Vagina (tissue), 2 donors: ENCODE data around the gene TWIST2. TPM values are rescaled to one million over a fixed set of nuclear protein-coding genes. Genes with fewer than 3 reads are reported as not detected.
A peak's percentile ranks its signal among the peaks of the same experiment; 100 is the strongest.

Source experiments
- DNase-seq, 2 donors: peaks; one replicate each; pipeline ENCODE4 v3.0.0-alpha.2; 2017; ENCODE audit errors: extremely low spot score in 2 of 2
- H3K27ac ChIP-seq: fragments of 200-600 bp; sonication (generic); one replicate; pipeline ENCODE4 v1.5.1; 2019
- H3K27me3 ChIP-seq: fragments of 200-600 bp; sonication (generic); one replicate; pipeline ENCODE4 v1.5.1; 2019
- H3K36me3 ChIP-seq, 2 donors: fragments of 200-600 bp; sonication (generic); one replicate each; pipeline ENCODE4 v1.5.1; 2017 to 2019
- H3K4me1 ChIP-seq: fragments of 200-600 bp; sonication (generic); one replicate; pipeline ENCODE4 v1.5.1; 2019
- H3K4me3 ChIP-seq, 2 donors: fragments of 200-600 bp; sonication (generic); 1 replicate in 1 of 2; 2 replicates in 1 of 2; pipeline ENCODE4 v1.5.1; 2016 to 2019
- H3K9me3 ChIP-seq: fragments of 200-600 bp; sonication (generic); one replicate; pipeline ENCODE4 v1.5.1; 2019
- CTCF ChIP-seq, 3 experiments: fragments of 450-650 bp in 2 of 3; fragments of 200-600 bp in 1 of 3; sonication (generic) in 1 of 3; IDR thresholded peaks; one replicate each; pipeline ENCODE4 v1.5.1; 2017 to 2019; ENCODE audit warnings: antibody characterized with exemption in 3 of 3, mild to moderate bottlenecking in 2 of 3, moderate library complexity in 2 of 3
- POLR2A ChIP-seq, 2 donors: fragments of 450-650 bp; IDR thresholded peaks; one replicate each; pipeline ENCODE4 v1.6.1; 2017; ENCODE audit warnings: antibody characterized with exemption in 2 of 2, mild to moderate bottlenecking in 2 of 2, moderate library complexity in 2 of 2
- POLR2AphosphoS5 ChIP-seq, 2 donors: sonication (generic); formaldehyde crosslinking; IDR thresholded peaks; one replicate each; pipeline ENCODE4 v1.9.0; 2017; ENCODE audit warnings: antibody characterized with exemption in 2 of 2, mild to moderate bottlenecking in 2 of 2, low read depth in 1 of 2; ENCODE audit not compliant: insufficient read depth in 1 of 2
- intact Hi-C: fragments of 100-400 bp; cut with DNase I; formaldehyde crosslinking; loops from one replicate; pipeline ENCODE4 v1.15.1; 2023
- total RNA-seq: library from RNA; depleted of rRNA; stranded (reverse); fragments of >200 nt; gene quantifications from one replicate; pipeline ENCODE4 v1.2.3, GENCODE V29; 2016

TWIST2 gene
- total RNA-seq, 1 donor from 2014 or later = 214 TPM

GRCh38 chr2:238883421-238883901, 35.6 kb downstream of the TWIST2 start:
- intact Hi-C loops = no loop called here
- peak overlapping the region; percentile 72 for H3K27ac ChIP-seq
- TF ChIP-seq CTCF (IDR thresholded peaks at IDR 0.05) (no peak), POLR2AphosphoS5 (IDR thresholded peaks at IDR 0.05; ENCODE audit: insufficient read depth in 1 of 2, low read depth in 1 of 2) (no peak), POLR2A (IDR thresholded peaks at IDR 0.05) (no peak)

GRCh38 chr2:238884122-238884811, 36.4 kb downstream of the TWIST2 start:
- Histone ChIP-seq H3K36me3 (no peaks in the 10 kb centered on the region), H3K27ac (peak overlapping the region; percentile 72), H3K27me3 (no peaks in the 10 kb centered on the region), H3K4me3 (no peak overlapping the region), H3K9me3 (no peaks in the 10 kb centered on the region), H3K4me1 (peaks cover 40% of the 10 kb centered on the region)
- intact Hi-C loops = no loop called here
- no peak for DNase-seq
- no peak for TF ChIP-seq POLR2AphosphoS5 (IDR thresholded peaks at IDR 0.05; ENCODE audit: insufficient read depth in 1 of 2, low read depth in 1 of 2)
- TF ChIP-seq POLR2A (IDR thresholded peaks at IDR 0.05) = no peak
- no peak for TF ChIP-seq CTCF (IDR thresholded peaks at IDR 0.05)

More at GRCh38 chr2:238883421-238883901, 35.6 kb downstream of the TWIST2 start:
- no peaks in the 10 kb centered on the region for H3K9me3 ChIP-seq
- no peaks in the 10 kb centered on the region for H3K27me3 ChIP-seq
- no peak for DNase-seq
- H3K4me3 ChIP-seq = peak overlapping the region in 1 of 2 donors; percentile 26
- no peaks in the 10 kb centered on the region for H3K36me3 ChIP-seq
- H3K4me1 ChIP-seq = peaks cover 48% of the 10 kb centered on the region

GRCh38 chr2:238884812-238885408, 37.0 kb downstream of the TWIST2 start:
- intact Hi-C loops = no loop called here
- H3K27ac ChIP-seq = peak overlapping the region; percentile 72

GRCh38 chr2:238886453-238887094, 38.7 kb downstream of the TWIST2 start:
- Histone ChIP-seq H3K36me3 (no peaks in the 10 kb centered on the region), H3K27ac (no peak overlapping the region), H3K4me1 (peaks cover 55% of the 10 kb centered on the region), H3K27me3 (no peaks in the 10 kb centered on the region), H3K4me3 (no peak overlapping the region), H3K9me3 (no peaks in the 10 kb centered on the region)
- no peak for TF ChIP-seq POLR2A (IDR thresholded peaks at IDR 0.05)
- no peak for TF ChIP-seq POLR2AphosphoS5 (IDR thresholded peaks at IDR 0.05; ENCODE audit: insufficient read depth in 1 of 2, low read depth in 1 of 2)
- TF ChIP-seq CTCF (IDR thresholded peaks at IDR 0.05) = no peak
- no peak for DNase-seq
- intact Hi-C loops = no loop called here

More at GRCh38 chr2:238884812-238885408, 37.0 kb downstream of the TWIST2 start:
- no peak for DNase-seq
- no peaks in the 10 kb centered on the region for H3K27me3 ChIP-seq
- no peaks in the 10 kb centered on the region for H3K9me3 ChIP-seq
- no peak overlapping the region for H3K4me3 ChIP-seq
- no peaks in the 10 kb centered on the region for H3K36me3 ChIP-seq
- TF ChIP-seq POLR2A (IDR thresholded peaks at IDR 0.05) = no peak
- no peak for TF ChIP-seq CTCF (IDR thresholded peaks at IDR 0.05)
- no peak for TF ChIP-seq POLR2AphosphoS5 (IDR thresholded peaks at IDR 0.05; ENCODE audit: insufficient read depth in 1 of 2, low read depth in 1 of 2)
- H3K4me1 ChIP-seq = peaks cover 38% of the 10 kb centered on the region
